H1 (cell line): Measurements from ENCODE around the gene FOSL2. TPM values are rescaled to one million over a fixed set of nuclear protein-coding genes. Genes with fewer than 3 reads are reported as not detected.

ENCODE experiments used
- CHD7 ChIP-seq: fragments of 300-600 bp; sonication (generic); IDR thresholded peaks from 2 replicates; pipeline ENCODE4 v1.7.1; 2012; ENCODE audit warnings: low read length, moderate library complexity, mild to moderate bottlenecking, inconsistent platforms; ENCODE audit not compliant: insufficient replicate concordance
- GTF2F1 ChIP-seq: IDR thresholded peaks from 2 replicates; pipeline ENCODE4 v1.6.1; 2012; ENCODE audit warnings: low read depth, low read length, improper control_type of control experiment, borderline replicate concordance
- JUND ChIP-seq: IDR thresholded peaks from 2 replicates; pipeline ENCODE4 v1.6.1; 2011; ENCODE audit warnings: mild to moderate bottlenecking, improper control_type of control experiment, low read length
- KDM5A ChIP-seq: fragments of 200-600 bp; IDR thresholded peaks from 2 replicates; pipeline ENCODE4 v1.7.1; 2012; ENCODE audit warnings: mild to moderate bottlenecking, low read length, inconsistent platforms, mixed read lengths
- NANOG ChIP-seq: IDR thresholded peaks from 2 replicates; pipeline ENCODE4 v1.6.1; 2011; ENCODE audit warnings: low read length, low read depth, mild to moderate bottlenecking, inconsistent platforms; ENCODE audit not compliant: insufficient read depth, poor library complexity, severe bottlenecking
- SIN3A ChIP-seq, 2 experiments: IDR thresholded peaks in 1 of 2; conservative IDR thresholded peaks in 1 of 2; 2 replicates each; pipeline ENCODE4 v1.6.1; 2011 to 2012; ENCODE audit warnings: low read length in 2 of 2, improper control_type of control experiment in 1 of 2, low read depth in 1 of 2, mild to moderate bottlenecking in 1 of 2
- polyA plus RNA-seq, 7 experiments: library from polyadenylated mRNA; depleted of rRNA in 3 of 7; stranded (reverse) in 5 of 7; unstranded in 2 of 7; fragments of >200 nt in 5 of 7; fragments of 200-250 nt in 2 of 7; gene quantifications; 1 replicate in 5 of 7; 2 replicates in 1 of 7; 4 replicates in 1 of 7; pipeline versions ENCODE4 v1.2.1 to v1.2.3, GENCODE V29; 2011 to 2013; ENCODE audit warnings: missing spikeins in 2 of 7, mixed read lengths in 2 of 7
- total RNA-seq: library from RNA; stranded (reverse); fragmentation: NEBNext Ultra II Directional; extraction: Animal tissue kit (Norgen Biotek cat#: 25700); gene quantifications from 2 replicates; pipeline ENCODE4 v1.2.1, GENCODE V29; 2021

The FOSL2 gene
- total and polyA plus RNA-seq, 2 of the 8 experiments (the other 6 are each of a cell fraction or from before 2014, with no cell fraction given): 1.5 to 4.5 TPM

- no peak for TF ChIP-seq KDM5A
- TF ChIP-seq NANOG: no peak
- no peak for TF ChIP-seq JUND
- no peak for TF ChIP-seq GTF2F1
- no peak for TF ChIP-seq SIN3A (conservative IDR thresholded peaks at IDR 0.05 in 1 of 2, IDR thresholded peaks at IDR 0.05 in 1 of 2; ENCODE audit: low read depth in 1 of 2, low read length in 2 of 2)
- TF ChIP-seq CHD7: no peak
Observed at GRCh38 chr2:28348921-28349320, 43.7 kb upstream of the FOSL2 start (continued).
